Measurements from ENCODE around the gene POPDC2.

- TF ChIP-seq EZH2 (IDR thresholded peaks at IDR 0.05; ENCODE audit: borderline replicate concordance, low read length) (no peak), CTCF (conservative IDR thresholded peaks at IDR 0.05 in 1 of 2, IDR thresholded peaks at IDR 0.05 in 1 of 2; ENCODE audit: extremely low read depth in 1 of 2, insufficient read depth in 1 of 2, low read depth in 1 of 2, low read length in 2 of 2) (no peak)
Observed at GRCh38 chr3:119695480-119695879, 35.1 kb upstream of the POPDC2 start.
